HG03571 (cell line): ENCODE results near the gene CDYL2.

Source experiments
- ATAC-seq: cut with Tn5 transposase; IDR thresholded peaks from one replicate; pipeline ENCODE4 v1.9.1; 2021; ENCODE audit not compliant: unreplicated experiment

CDYL2 gene

DNA sequence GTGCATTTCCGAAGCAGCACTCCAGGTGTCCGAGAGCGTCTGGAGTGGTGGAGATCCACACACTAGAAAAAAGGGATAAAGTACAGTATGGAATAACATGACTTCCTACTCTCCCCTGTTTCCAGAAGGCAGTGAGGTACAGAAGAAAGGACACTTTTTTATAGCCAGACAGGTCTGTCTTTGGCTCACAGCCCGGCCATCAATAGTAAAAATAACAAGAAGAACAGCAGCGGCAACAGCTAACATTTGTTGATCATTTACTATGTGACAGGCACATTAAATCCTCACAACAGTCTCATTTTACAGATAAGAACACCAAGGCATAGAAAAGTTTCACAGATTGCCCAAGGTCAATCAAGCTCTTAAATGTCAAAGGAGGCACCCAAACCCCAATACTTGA, 247.4 kb downstream of the CDYL2 start:
- ATAC-seq: no peak

GRCh38 chr16:80556481-80556880, 247.9 kb downstream of the CDYL2 start:
- ATAC-seq: no peak

DNA sequence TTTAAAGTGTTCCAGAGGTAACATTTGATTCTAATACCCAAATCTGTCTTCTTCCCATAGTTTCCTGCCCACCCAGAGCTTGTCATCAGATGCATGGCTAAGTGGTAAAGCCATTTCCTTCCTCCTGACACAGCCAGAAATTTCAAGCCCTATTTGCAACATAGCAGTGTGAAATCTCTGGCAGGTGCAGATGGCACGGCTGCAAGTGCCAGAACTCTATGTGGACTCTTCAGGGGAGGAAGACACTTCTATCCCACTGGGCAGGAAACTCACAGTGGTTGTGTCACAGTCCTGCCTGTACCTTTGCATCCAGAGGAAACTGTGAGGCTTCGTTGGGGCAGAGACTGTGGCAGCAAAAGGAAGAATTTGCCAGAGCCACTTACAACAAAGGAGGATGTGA, 250.4 kb downstream of the CDYL2 start:
- ATAC-seq: no peak

- no peak for ATAC-seq
Measured at GRCh38 chr16:80552277-80552676, 252.1 kb downstream of the CDYL2 start.
